Endothelial cell of hepatic sinusoid (primary cell): ENCODE data around the gene HS6ST1.
"Not testable (repeated sequence)": the region's sequence is repeated elsewhere in the genome, so short reads cannot be mapped to it uniquely, and the experiment has no call there.

Source experiments
- in situ Hi-C: cut with HindIII; loops from 2 replicates; pipeline ENCODE4 v1.10.0; 2017; ENCODE audit warnings: low sequenced_read_pairs

The HS6ST1 gene

DNA sequence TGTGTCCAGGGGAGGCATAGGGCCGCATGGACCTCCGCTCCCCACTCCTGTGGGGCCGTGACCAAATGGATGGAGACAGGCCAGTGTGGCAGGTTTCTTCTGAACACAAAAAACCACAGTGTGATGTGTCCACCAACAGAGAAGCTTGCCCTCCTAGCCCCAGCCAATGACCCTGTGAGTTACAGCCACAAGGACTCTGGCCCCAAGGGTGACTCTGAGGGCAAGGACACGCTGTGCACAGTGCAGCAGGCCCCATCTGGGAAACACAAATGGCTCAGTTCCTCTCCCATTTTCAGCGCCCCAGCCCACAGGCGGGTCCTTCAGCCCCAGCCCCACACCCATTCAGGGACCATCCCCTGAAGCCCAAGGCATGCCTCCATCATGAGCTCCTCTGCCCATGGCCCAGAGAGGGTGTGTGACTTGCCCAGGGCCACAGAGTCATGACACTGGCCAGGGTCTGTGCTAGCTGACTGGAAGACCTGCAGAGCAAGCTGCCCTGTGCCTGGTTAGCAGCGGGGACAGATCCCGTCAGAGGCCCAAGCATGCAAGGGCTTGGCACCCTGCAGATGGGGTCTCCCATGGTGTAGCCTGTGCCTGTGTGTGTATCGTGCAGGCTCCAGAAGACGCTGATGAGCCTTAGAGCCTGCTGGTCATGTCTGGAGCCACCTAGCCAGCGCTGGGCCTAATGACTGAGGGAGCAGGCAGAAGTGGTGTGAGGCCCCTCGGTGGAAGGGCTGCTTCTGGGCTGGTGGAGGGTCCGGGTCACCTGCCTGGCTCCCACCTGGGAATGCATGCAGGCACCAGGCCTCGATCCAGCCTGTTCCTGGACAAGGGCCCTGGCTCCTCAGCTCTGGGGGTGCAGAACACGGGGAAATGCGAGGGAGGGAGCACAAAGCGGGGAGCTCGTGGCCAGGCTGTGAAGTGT lies 47.7 kb downstream of the HS6ST1 start:
- in situ Hi-C loops: no loop called here

- in situ Hi-C loops: no loop called here
Measured at GRCh38 chr2:128269990-128270671, 48.5 kb downstream of the HS6ST1 start.

GRCh38 chr2:128269063-128269989 lies 49.3 kb downstream of the HS6ST1 start:
- in situ Hi-C loops: no loop called here

GRCh38 chr2:128268611-128269010 lies 50.1 kb downstream of the HS6ST1 start:
- in situ Hi-C loops: not testable (repeated sequence)

DNA sequence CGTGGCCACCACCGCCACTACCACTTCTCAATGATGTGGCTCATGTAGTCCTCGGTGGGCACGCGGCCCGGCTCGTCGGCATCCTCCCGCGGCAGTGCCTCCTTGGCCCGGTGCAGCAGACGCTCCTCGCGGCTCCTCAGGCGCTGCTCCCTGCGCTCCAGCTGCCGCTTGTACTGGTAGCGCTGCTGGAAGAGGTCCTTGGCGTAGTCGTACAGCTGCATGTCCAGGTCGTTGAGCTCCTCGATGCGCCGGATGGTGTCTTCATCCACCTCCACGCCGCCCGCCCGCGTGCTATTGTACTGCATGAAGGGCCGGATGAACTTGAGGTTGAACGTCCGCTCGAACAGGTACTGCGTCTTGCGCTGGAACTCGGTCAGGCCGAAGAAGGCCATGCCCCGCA lies 50.5 kb downstream of the HS6ST1 start:
- in situ Hi-C loops: not testable (repeated sequence)

GRCh38 chr2:128267649-128268048 lies 51.0 kb downstream of the HS6ST1 start:
- in situ Hi-C loops: not testable (repeated sequence)

DNA sequence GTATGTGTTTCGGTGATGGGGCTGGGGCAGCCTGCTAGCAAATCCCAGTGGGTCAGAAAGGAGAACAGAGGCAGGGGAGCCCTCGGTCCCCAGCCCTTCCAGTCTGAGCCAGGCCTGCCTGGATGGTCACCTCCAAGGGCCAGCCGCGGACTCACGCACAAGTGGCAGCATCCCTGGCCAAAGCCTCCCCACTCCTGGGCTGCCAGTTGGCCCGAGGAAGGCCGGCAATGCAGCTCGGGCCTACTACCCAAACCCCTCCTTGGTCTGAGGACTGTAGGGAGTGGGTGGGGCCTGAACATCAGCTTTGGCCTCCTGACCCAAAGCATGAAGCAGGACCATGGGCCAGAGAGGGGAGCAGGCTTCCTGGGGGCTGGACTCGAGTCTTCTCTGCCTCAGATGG lies 51.5 kb downstream of the HS6ST1 start:
- in situ Hi-C loops: not testable (repeated sequence)

DNA sequence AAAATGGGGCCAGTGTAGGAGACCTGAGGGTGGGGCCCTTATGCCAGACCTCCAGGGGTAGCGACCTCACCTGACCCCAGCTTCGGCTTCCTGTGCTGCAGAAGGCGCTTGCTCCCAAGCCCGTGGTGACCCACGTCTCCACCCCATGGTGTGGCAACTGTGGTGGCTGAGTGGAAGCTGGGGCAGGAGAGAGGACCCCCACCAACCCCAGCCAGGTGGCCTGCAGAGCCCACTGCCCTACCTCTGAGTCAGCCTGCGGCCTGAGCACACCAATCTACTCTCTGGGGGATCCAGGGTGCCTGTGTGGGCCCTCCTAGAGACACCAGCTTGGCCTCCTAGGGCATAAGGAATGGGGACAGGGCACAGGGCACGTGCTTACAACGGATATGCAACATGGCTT lies 52.2 kb downstream of the HS6ST1 start:
- in situ Hi-C loops: not testable (repeated sequence)

DNA sequence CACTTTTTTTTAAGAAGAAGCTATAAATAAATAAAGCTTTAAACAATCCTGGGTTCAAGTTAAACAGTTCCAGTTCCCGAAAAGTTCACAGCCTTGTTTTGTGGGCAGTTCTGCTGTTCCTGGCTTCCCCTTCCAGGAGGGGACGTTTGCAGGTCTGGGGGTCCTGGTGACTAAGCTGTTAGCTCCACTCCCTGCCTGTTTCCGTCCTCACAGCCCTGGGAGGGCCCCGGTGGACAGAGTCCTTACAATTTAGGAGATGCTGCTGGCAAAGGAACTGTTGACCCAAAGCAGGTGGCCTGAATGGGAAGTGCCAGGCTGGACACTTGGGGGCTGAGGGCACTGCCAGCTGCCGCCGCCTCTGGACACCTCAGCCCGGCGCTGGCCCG lies 53.1 kb downstream of the HS6ST1 start:
- in situ Hi-C loops: not testable (repeated sequence)

DNA sequence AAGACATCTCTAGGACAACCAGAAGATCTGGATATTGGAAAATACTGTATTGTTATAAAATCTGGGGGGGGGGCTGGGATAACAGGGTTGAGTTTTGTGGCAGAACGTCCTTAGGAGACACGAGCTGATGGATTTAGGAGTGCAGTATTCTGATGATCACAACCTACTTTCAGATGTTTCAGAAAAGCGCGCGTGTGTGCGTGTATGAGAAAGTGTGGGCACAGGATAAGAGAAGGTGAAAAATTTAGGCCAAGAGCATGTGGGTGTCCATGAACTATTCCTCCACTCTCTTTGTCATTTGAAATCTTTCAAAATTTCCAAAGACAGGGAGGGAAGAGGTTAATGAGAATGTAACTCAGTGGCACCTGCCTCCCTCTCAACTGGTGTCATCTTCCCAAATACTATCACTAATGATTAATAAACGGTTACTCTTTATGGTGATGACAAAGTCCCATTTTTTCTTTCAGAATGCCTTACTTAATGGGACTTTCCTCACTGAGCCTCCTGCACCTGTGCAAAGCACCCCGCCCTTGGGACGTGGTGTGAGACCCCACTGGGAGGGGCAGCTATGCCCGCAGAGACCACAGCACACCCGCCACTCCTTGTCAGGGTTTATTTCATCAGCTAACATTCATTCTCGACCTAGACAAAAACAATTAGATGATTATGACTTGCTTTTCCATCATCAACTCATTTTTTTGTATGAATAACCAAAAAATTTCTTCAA lies 53.6 kb downstream of the HS6ST1 start:
- in situ Hi-C loops: no loop called here

GRCh38 chr2:128263902-128264331 lies 54.8 kb downstream of the HS6ST1 start:
- in situ Hi-C loops: no loop called here

DNA sequence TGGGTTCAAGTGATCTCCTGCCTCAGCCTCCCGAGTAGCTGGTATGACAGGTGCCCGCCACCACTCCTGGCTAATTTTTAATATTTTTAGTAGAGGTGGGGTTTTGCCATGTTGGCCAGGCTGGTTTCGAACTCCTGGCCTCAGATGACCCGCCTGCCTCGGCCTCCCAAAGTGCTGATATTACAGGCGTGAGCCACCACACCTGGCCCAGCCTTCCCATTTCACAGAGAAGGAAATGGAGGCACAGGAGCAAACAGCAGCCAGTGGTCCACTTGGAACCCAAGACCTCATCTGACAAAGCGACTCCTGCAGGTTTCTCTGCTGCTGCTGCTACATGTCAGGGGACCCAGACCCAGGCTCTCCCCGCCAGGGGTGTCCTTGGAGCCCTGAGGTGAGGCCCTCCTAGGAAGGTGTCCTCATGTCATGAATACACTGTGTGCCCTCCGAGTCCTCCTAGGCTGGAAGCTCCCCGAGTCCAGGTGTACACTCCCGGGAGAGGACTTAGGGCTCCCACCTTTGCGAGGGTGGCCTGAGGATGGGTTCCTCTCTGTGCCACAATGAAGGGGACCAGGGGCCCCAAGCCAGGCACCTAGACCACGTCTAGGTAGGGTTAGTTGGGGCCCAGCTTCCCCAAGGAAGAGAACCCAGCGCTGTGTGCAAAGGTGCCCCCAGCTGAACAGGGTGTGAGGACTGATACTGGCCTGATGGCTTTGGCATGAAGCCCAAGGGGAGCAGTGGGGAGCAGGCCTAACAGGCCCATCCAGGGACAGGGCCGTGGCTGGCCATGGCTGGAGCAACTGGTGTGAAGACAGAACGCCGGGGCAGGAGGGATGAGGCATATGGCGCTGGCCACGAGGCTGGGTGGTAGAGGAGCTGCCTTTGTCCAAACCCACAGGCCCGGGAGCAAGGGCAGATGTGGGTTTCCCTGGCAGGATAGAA lies 56.1 kb downstream of the HS6ST1 start:
- in situ Hi-C loops: no loop called here

- in situ Hi-C loops: no loop called here
Measured at GRCh38 chr2:128261245-128262128, 57.2 kb downstream of the HS6ST1 start.

DNA sequence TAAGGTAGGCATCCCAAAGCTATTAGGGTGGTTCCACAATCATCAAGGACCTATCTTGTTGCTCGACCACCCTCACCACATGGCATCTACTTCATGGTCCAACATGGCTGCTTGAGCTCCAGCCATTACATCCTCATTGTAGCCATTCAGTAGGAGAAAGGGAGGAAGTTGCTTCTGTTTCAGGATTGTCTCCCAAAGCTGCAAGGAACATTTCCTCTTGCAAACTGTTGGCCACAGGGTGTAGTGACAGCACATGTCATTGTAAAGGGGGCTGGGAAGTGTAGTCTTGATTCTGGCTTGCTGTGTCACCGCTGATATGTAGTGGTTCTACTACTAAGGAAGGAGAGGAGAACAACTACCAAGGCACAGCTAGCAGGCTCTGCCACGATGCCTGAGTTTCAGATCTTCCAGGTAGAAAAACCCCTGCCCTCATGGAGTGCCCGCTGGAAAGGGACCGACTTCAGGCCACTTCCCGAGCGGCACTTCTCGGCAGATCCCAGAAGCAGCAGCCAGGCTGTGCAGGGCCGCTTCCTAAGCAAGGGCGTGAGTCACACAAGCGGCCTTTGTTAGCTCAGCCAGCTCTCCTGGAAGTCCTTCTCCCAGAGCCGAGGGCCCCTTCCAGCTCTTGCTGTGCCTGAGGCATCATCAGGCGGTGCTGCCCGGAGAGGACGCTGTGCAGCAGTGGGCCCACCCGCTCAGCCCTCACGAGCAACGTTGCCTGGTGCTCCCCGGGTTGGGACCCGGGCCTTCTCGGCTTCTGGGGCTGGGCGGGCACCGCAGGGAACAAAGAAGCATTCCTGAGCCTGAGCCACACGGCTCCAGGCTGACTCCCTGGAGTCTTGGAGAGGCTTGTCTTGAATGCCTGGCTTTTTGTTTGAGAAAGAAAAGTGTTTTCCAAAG lies 58.2 kb downstream of the HS6ST1 start:
- in situ Hi-C loops: no loop called here

- in situ Hi-C loops: no loop called here
Measured at GRCh38 chr2:128259585-128259984, 59.1 kb downstream of the HS6ST1 start.

GRCh38 chr2:128258218-128258617 lies 60.5 kb downstream of the HS6ST1 start:
- in situ Hi-C loops: no loop called here

DNA sequence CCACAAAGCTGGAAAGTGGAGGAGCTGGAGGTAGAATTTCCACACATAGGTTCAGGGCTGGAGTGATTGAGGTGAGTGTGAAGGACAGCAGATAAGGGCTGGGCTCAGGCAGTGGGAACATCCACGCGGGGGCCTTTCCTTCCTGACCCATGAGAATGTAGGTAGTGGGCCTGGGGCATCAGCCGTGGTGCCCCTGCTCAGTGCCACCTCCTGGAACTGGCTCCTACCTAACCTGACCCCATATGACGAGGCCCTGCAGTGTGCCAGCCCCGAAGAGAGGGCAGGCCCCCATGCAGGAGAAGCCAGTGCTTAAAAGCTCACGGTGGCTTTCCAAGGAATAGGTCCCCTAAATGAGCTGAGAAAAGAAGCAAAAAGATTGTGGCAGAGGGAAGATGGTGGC lies 66.2 kb downstream of the HS6ST1 start:
- in situ Hi-C loops: no loop called here
